Vagina (tissue), 2 donors: ENCODE measurements around the gene FRMD3.

Source experiments
- CTCF ChIP-seq, 3 experiments: fragments of 450-650 bp in 2 of 3; fragments of 200-600 bp in 1 of 3; sonication (generic) in 1 of 3; IDR thresholded peaks; one replicate each; pipeline ENCODE4 v1.5.1; 2017 to 2019; ENCODE audit warnings: antibody characterized with exemption in 3 of 3, mild to moderate bottlenecking in 2 of 3, moderate library complexity in 2 of 3
- POLR2AphosphoS5 ChIP-seq, 2 donors: sonication (generic); formaldehyde crosslinking; IDR thresholded peaks; one replicate each; pipeline ENCODE4 v1.9.0; 2017; ENCODE audit warnings: antibody characterized with exemption in 2 of 2, mild to moderate bottlenecking in 2 of 2, low read depth in 1 of 2; ENCODE audit not compliant: insufficient read depth in 1 of 2

GRCh38 chr9:83379045-83379444 lies 159.2 kb downstream of the FRMD3 start:
- TF ChIP-seq POLR2AphosphoS5 (IDR thresholded peaks at IDR 0.05; ENCODE audit: insufficient read depth in 1 of 2, low read depth in 1 of 2) (no peak), CTCF (IDR thresholded peaks at IDR 0.05) (no peak)
